Measurements from ENCODE around the gene DLL4. TPM values are rescaled to one million over a fixed set of nuclear protein-coding genes. Genes with fewer than 3 reads are reported as not detected.

DLL4 gene
- total RNA-seq, 1 experiment from 2014 or later: 0.11 TPM

DNA sequence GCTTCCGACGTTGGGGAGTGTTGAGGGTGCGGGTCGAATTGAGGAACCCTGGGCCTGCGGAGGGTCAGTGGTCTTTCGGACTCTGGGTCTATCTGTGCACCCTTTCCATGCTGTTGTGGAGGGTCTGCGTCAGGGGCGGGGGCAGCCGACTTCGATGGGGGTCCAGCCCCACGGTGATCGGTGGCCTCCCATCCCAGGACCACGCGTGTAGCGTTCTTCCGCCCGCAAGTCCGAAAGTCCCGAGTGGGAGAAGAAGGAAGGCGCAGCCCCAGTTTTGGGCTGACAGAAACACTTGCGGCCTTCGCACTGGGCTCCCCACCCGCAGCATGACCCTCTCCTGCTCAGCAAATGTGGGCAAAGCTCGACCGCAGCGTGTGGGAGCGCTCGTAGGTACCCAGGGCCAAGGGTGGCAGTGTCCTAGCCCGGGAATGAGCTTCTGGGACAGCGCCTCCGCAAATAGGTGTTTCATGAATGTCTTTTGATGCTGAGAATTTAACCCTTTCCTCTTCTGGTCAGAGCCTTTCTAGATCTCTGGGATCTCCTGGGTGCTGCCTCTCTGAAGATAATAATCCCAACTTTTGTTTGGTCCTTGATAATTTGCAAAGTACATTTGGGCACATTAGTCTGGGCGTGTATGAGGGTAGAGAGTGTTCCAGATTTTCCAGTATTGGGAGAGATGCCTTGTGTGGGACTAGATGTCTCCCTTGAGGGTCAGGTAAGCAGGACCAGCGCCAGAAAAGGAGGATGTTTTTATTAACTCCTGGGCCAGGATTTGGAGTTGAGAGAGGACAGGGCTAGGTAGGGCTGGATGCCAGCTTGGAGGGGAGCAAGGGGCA lies 2.3 kb upstream of the DLL4 start:
- no peaks in the 10 kb centered on the region for H3K36me3 ChIP-seq (ENCODE audit: insufficient read depth, low read length, poor library complexity, severe bottlenecking)
- TF ChIP-seq, protein P1, sequence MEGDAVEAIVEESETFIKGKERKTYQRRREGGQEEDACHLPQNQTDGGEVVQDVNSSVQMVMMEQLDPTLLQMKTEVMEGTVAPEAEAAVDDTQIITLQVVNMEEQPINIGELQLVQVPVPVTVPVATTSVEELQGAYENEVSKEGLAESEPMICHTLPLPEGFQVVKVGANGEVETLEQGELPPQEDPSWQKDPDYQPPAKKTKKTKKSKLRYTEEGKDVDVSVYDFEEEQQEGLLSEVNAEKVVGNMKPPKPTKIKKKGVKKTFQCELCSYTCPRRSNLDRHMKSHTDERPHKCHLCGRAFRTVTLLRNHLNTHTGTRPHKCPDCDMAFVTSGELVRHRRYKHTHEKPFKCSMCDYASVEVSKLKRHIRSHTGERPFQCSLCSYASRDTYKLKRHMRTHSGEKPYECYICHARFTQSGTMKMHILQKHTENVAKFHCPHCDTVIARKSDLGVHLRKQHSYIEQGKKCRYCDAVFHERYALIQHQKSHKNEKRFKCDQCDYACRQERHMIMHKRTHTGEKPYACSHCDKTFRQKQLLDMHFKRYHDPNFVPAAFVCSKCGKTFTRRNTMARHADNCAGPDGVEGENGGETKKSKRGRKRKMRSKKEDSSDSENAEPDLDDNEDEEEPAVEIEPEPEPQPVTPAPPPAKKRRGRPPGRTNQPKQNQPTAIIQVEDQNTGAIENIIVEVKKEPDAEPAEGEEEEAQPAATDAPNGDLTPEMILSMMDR (conservative IDR thresholded peaks at IDR 0.05; ENCODE audit: low read depth, low read length): no peak
- TF ChIP-seq EZH2 (IDR thresholded peaks at IDR 0.05; ENCODE audit: borderline replicate concordance, low read depth, low read length, poor library complexity, severe bottlenecking): no peak
- peaks cover 52% of the 10 kb centered on the region for H3K4me1 ChIP-seq (ENCODE audit: insufficient read depth, low read length, poor library complexity, severe bottlenecking)
- POLR2A ChIA-PET (ENCODE audit: low non-redundant PET): interaction anchor here (0.5 kb wide), 1 partner anchor 46 kb away, joined by 3 read pairs; no protein-coding TSS in a partner anchor
- H3K4me3 ChIP-seq (ENCODE audit: low read depth, low read length, poor library complexity, severe bottlenecking): peak overlapping the region; percentile 23
- no peak for DNase-seq (ENCODE audit: low spot score)
- peaks cover 66% of the 10 kb centered on the region for H3K27me3 ChIP-seq (replicated peaks; ENCODE audit: insufficient read depth, low read depth, low read length, poor library complexity)
- no peaks in the 10 kb centered on the region for H3K9me3 ChIP-seq (ENCODE audit: low read depth, low read length, poor library complexity, severe bottlenecking)
- CTCF ChIA-PET: no interaction called here
- intact Hi-C loops (cut with micrococcal nuclease; ENCODE audit: unreplicated experiment): no loop called here
- BruUV-seq (replicated peaks): no TSS peak
- no peak overlapping the region for H3K27ac ChIP-seq (ENCODE audit: low read depth, low read length, poor library complexity, severe bottlenecking)

DNA sequence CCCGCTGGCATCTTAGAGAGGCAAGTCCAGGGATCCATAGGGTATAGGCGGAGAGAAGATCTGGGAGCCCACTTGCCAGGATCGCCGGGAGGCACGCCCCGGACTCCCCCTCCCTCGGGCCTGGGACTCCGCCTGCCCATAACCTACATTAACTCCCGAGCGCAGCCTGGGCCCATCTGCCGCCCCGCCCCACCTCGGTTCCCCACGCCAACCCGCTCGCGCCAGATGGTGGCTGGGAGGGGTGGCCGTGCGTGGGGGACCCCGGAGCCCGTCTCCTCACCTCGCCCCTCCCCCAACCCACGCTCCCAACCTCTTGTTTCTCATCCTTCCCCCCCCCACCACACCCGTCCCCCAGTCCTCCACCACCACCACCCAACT lies 1.7 kb upstream of the DLL4 start:
- DNase-seq (ENCODE audit: low spot score): no peak
- CTCF ChIA-PET: interaction anchor here (0.7 kb wide), 2 partner anchors 30 to 45 kb away, joined by 6 to 9 read pairs; no protein-coding TSS in a partner anchor
- POLR2A ChIA-PET (ENCODE audit: low non-redundant PET): interaction anchor here (0.5 to 1.1 kb wide), 2 partner anchors 27 to 46 kb away, joined by 3 to 5 read pairs; no protein-coding TSS in a partner anchor
- intact Hi-C loops (cut with micrococcal nuclease; ENCODE audit: unreplicated experiment): no loop called here
- Histone ChIP-seq H3K4me1 (ENCODE audit: insufficient read depth, low read length, poor library complexity, severe bottlenecking) (peaks cover 52% of the 10 kb centered on the region), H3K27me3 (replicated peaks; ENCODE audit: insufficient read depth, low read depth, low read length, poor library complexity) (peaks cover 66% of the 10 kb centered on the region), H3K27ac (ENCODE audit: low read depth, low read length, poor library complexity, severe bottlenecking) (no peak overlapping the region), H3K36me3 (ENCODE audit: insufficient read depth, low read length, poor library complexity, severe bottlenecking) (no peaks in the 10 kb centered on the region), H3K9me3 (ENCODE audit: low read depth, low read length, poor library complexity, severe bottlenecking) (no peaks in the 10 kb centered on the region), H3K4me3 (ENCODE audit: low read depth, low read length, poor library complexity, severe bottlenecking) (peak overlapping the region; percentile 38)
- BruUV-seq (replicated peaks): no TSS peak
- TF ChIP-seq, protein P1 (conservative IDR thresholded peaks at IDR 0.05; ENCODE audit: low read depth, low read length): no peak
- TF ChIP-seq EZH2 (IDR thresholded peaks at IDR 0.05; ENCODE audit: borderline replicate concordance, low read depth, low read length, poor library complexity, severe bottlenecking): peak; percentile 65

DNA sequence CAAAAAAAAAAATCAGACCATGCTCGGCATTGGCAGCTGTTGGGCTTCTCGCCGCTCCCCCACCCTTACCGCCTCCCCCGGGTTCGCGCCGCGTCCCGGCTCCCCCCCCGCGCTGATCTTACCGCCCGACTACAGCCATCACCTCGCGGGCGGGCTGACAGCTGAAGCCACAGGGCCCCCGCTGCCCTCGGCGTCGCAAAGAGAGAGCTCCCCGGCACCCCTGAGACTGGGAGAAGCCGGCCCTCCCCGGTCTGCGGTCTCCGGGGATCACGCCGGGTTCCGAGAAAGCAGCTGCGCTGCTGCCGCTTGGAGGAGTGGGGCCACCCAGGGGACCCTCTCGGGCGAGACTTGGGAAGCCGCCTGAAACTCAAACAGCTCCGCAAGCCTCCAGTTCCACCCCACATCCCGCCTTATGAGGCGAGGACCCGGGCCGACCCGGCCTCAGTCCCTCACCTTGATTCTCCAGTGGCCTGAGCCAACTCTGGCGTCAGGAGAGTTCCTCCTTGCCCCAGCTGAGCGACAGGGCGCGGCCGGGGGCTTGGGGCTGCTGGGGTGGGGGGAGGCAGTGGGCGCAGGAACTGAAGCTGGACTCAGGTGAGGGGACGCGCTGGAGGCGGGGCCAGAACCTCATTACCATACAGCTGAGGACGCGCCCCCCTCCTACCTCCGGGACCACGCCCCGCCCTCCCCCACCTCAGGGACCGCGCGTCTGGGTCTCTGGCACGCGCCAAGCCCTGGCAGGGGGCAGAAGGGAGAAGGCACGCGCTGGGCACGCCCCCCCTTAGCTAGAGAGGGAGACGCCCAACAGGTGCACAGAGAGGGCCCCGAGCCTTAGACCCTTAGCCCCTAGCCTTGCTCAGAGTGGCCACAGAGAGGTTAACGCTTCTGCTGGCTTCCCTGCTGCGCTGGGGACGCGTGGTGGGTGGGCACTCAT lies 1.0 kb upstream of the DLL4 start:
- Histone ChIP-seq H3K27ac (ENCODE audit: low read depth, low read length, poor library complexity, severe bottlenecking) (no peak overlapping the region), H3K4me1 (ENCODE audit: insufficient read depth, low read length, poor library complexity, severe bottlenecking) (peaks cover 52% of the 10 kb centered on the region), H3K36me3 (ENCODE audit: insufficient read depth, low read length, poor library complexity, severe bottlenecking) (no peaks in the 10 kb centered on the region), H3K9me3 (ENCODE audit: low read depth, low read length, poor library complexity, severe bottlenecking) (no peaks in the 10 kb centered on the region), H3K4me3 (ENCODE audit: low read depth, low read length, poor library complexity, severe bottlenecking) (peak overlapping the region; percentile 38), H3K27me3 (replicated peaks; ENCODE audit: insufficient read depth, low read depth, low read length, poor library complexity) (peaks cover 66% of the 10 kb centered on the region)
- no peak for TF ChIP-seq EZH2 (IDR thresholded peaks at IDR 0.05; ENCODE audit: borderline replicate concordance, low read depth, low read length, poor library complexity, severe bottlenecking)
- TF ChIP-seq, protein P1 (conservative IDR thresholded peaks at IDR 0.05; ENCODE audit: low read depth, low read length): no peak
- intact Hi-C loops (cut with micrococcal nuclease; ENCODE audit: unreplicated experiment): no loop called here
- BruUV-seq (replicated peaks): no TSS peak
- POLR2A ChIA-PET (ENCODE audit: low non-redundant PET): interaction anchor here (0.5 to 1.1 kb wide), 5 partner anchors 10 to 336 kb away, joined by 3 to 9 read pairs (median 5); no protein-coding TSS in a partner anchor
- CTCF ChIA-PET: interaction anchor here (0.6 to 0.7 kb wide), 3 partner anchors 30 to 44 kb away, joined by 5 to 9 read pairs (median 6); no protein-coding TSS in a partner anchor
- DNase-seq (ENCODE audit: low spot score): no peak

Measured in A673 (cell line).